GM19351 (cell line): ENCODE data around the gene TNRC6C.

ENCODE experiments used
- ATAC-seq: cut with Tn5 transposase; IDR thresholded peaks from one replicate; pipeline ENCODE4 v1.9.1; 2021; ENCODE audit warnings: mild to moderate bottlenecking, moderate library complexity; ENCODE audit not compliant: unreplicated experiment

TNRC6C gene

DNA sequence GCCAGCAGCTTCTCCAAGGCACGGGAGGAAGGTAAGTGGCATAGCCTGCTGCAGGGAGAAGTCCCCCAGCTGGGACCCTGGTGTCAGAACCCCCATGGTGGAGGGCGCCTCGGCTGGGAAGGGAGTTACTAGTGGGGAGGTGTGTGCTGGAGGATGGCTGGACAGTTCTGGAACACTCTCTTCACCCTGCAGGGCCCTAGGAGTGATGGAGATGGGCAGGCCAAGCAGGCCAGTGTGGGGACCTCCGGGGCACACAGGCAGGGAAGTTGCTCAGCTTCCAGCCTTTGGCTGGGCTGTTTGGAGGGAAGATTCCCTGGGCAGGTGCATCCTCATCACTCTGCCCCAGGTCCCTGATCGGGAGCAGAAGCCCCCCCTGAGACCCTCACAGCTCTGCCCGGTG, 188.4 kb downstream of the TNRC6C start:
- no peak for ATAC-seq

DNA sequence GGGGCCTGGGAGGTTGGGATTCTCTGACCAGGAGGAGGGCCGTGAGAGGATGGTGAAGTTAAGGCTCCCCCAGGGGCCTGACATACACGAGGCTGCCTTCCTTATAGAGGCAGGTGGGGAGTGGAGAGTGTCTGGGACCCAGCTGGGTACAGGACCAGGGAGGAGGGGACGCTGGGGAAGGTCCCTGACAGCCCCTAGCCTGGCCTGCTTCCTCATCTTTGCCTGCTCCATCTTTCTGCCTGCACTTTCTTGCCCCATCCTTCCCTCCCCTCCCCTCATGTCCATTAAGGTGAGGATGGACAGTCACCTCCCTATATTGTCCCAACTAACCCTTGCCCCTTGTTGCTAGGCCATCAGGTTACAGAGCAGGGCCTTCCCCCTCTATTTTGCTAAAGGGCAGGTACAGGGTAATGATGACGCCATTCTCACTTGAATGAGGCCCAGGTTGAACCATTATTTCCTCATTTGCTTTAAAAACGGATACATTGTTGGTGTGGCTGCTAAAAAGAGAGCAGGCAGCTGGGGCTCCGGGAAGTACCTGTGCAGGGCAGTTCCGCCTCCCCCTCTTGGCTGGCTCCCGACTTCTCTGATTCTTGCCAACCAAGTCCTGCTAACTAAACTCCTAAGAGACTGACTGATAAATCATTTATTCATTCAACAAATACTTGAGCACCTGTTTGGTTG, 189.0 kb downstream of the TNRC6C start:
- peak; percentile 50 for ATAC-seq

DNA sequence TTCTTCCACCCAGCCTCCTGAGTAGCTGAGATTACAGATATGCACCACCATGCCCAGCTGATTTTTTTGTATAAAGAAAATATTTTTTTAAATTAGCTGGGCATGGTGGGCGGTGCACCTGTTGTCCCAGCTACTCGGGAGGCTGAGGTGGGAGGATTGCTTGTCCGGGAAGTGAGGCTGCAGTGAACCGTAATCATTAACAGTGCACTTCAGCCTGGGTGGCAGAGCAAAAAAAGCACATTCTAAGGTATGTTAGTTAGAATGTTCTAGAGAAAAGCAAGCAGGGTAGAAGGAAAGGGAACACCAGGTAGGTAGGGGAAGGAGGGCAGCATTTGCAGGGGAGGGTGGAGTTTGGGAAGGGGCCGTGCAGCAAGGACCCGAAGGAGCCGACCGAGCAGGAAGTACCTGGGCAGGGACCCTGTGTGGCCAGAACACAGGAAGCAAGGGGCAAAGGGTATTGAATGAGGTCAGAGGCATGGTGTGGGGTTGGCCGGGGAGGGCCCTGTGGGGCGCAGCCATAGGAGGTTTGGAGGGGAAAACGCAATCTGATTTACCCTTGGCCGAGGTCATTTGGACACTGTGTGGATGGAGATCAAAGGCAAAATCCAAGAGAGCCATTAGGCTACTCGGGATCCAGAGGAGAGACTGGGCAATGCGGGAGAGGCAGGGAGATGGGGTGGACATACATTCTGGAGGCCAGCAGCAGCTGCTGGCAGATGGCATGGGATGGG, 189.9 kb downstream of the TNRC6C start:
- ATAC-seq: no peak

- no peak for ATAC-seq
Measured at GRCh38 chr17:78151514-78152008, 193.1 kb downstream of the TNRC6C start.

- ATAC-seq: peak; percentile 55
Measured at GRCh38 chr17:78154903-78155811, 196.7 kb downstream of the TNRC6C start.
